ENCODE data around the gene JAKMIP1.

DNA sequence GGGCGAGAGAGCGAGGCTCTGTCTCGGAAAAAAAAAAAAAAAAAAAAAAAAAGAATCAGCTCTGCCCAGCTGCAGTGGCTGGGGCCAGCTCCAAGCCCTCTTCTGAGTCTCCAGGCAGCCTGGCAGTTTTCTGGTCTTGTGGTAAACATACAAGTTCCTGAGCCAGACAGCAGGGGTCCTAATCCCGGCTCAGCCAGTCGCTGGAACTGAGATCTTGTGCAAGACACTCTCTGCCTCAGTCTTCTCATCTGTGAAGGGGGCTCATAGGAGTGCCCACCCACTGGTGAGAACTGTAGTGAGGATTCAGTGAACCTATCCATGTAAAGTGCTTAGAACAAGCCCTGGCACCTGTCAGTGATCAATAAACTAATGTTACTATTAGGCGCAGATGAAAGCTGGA, 223.9 kb downstream of the JAKMIP1 start:
- TF ChIP-seq CEBPB (IDR thresholded peaks at IDR 0.05) (no peak), EP300 (IDR thresholded peaks at IDR 0.05; ENCODE audit: borderline replicate concordance) (no peak), RAD21 (IDR thresholded peaks at IDR 0.05; ENCODE audit: low read depth) (no peak), TAF1 (IDR thresholded peaks at IDR 0.05; ENCODE audit: low read depth) (no peak), CREB1 (IDR thresholded peaks at IDR 0.05; ENCODE audit: low read depth) (no peak), MAX (IDR thresholded peaks at IDR 0.05) (no peak), TEAD4 (IDR thresholded peaks at IDR 0.05) (no peak), NFIC (IDR thresholded peaks at IDR 0.05) (no peak), ZBTB7A (IDR thresholded peaks at IDR 0.05; ENCODE audit: low read depth) (no peak), YY1 (IDR thresholded peaks at IDR 0.05; ENCODE audit: low read depth) (no peak), EGR1 (IDR thresholded peaks at IDR 0.05) (no peak)
- TF ChIP-seq, protein P1, sequence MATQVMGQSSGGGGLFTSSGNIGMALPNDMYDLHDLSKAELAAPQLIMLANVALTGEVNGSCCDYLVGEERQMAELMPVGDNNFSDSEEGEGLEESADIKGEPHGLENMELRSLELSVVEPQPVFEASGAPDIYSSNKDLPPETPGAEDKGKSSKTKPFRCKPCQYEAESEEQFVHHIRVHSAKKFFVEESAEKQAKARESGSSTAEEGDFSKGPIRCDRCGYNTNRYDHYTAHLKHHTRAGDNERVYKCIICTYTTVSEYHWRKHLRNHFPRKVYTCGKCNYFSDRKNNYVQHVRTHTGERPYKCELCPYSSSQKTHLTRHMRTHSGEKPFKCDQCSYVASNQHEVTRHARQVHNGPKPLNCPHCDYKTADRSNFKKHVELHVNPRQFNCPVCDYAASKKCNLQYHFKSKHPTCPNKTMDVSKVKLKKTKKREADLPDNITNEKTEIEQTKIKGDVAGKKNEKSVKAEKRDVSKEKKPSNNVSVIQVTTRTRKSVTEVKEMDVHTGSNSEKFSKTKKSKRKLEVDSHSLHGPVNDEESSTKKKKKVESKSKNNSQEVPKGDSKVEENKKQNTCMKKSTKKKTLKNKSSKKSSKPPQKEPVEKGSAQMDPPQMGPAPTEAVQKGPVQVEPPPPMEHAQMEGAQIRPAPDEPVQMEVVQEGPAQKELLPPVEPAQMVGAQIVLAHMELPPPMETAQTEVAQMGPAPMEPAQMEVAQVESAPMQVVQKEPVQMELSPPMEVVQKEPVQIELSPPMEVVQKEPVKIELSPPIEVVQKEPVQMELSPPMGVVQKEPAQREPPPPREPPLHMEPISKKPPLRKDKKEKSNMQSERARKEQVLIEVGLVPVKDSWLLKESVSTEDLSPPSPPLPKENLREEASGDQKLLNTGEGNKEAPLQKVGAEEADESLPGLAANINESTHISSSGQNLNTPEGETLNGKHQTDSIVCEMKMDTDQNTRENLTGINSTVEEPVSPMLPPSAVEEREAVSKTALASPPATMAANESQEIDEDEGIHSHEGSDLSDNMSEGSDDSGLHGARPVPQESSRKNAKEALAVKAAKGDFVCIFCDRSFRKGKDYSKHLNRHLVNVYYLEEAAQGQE (IDR thresholded peaks at IDR 0.05; ENCODE audit: low read depth), result no peak
- TF ChIP-seq, protein P2, sequence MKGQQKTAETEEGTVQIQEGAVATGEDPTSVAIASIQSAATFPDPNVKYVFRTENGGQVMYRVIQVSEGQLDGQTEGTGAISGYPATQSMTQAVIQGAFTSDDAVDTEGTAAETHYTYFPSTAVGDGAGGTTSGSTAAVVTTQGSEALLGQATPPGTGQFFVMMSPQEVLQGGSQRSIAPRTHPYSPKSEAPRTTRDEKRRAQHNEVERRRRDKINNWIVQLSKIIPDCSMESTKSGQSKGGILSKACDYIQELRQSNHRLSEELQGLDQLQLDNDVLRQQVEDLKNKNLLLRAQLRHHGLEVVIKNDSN (IDR thresholded peaks at IDR 0.05), result no peak
